NCI-H2171 treated with DMSO at 0.1 percent for 48 hours (cell line): ENCODE measurements around the gene CHRNB2.
A peak's percentile ranks its signal among the peaks of the same experiment; 100 is the strongest.

Experiments used
- DNase-seq: peaks from one replicate; lab custom pipeline; 2025; lab: John Stamatoyannopoulos, UW

CHRNB2 gene

DNA sequence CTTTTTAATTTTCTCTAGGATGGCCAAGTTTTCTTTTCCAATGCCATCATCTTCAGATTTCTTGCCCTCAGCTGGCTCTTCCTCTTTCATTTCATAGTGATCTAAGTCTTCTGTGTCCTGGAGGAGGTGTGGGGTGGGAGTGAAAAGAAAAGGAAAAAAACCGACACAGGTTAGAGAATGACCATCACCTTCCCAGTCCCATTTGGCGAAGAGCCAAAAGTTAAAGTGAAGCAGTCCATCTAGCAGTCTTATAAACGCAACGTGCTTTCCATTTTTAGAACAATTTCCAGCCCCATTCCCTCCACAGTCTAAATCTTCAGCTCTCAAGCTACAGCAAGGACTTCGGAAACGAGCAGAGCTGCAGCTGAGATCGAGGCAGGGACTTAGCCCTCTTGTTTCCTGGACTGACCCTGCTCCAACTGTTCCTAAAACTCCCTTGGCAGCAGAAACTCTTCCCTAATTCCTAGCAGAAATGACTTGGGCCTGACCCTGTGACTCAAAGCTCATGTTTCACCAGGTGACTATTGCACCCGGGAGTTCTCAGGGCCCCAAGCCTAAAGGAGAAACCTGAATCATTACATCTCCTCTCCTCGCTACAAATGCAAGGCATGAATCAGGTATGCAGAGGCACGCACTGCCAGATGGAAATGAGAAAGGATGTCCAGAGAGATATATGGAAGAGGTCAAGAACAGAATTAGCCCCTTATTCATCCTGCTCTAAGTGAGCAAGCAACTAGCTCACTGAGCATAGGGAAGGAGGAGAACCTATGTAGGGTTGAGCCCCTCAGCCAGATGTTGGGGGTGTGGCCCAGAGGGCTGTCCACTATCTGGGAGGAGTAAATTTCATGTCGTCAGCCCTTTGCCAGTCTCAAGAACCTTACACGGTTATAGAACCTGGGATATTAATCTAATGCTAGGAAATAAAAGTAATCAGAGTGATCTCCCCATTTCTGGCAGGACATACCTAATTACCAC, 14.2 kb upstream of the CHRNB2 start:
- no peak for DNase-seq

DNA sequence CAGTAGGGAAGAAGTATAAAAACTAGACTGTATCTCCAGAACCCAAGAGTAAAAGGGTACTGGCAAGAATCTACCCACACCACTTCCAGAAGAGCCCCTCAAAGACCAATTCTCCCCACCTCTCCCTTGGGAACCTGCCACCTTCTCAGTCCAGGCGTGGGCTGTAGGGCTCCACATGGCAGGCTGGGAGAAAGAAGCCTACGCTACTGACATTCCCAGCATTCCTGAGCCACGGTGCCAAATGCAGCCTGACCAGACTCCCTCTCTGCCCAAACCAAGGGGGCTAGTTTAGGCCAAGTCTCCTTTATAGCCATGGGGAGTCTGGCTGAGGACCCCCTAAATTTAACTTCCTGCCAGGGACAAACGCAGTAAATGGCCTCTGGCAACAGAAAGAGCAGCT, 11.2 kb upstream of the CHRNB2 start:
- DNase-seq = no peak

DNA sequence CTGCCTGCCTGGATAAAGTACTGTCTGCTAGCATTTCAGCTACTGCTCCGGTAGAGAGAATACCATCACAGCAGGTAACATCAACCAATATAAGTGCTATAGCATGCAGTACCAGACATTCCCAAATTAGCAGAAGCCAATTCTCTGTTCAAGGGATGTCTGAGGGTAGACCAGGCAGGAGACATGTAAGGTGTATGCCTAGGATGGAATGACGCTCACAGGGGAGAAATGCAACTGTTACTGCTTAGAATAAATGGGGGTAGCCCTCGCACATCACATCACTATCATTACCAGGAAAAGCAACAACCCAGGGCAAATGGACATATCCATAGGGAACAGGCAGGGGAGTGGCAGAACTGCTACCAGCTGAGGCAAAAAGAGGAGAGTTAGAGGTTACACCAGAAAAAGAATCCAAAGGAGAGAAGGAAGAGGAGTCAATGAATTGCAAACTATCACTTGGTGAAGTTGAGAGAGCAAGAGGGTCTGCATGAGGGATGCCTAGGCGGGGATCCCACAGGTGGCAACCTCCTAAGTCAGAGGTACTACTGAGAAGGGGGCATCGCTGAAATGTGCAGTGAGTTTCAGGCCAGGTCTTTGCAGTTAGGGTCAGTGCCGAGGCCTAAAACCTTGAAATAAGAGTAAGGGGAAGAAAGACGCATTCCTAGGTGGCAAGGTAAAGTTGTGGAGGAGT, 10.2 kb upstream of the CHRNB2 start:
- no peak for DNase-seq

DNA sequence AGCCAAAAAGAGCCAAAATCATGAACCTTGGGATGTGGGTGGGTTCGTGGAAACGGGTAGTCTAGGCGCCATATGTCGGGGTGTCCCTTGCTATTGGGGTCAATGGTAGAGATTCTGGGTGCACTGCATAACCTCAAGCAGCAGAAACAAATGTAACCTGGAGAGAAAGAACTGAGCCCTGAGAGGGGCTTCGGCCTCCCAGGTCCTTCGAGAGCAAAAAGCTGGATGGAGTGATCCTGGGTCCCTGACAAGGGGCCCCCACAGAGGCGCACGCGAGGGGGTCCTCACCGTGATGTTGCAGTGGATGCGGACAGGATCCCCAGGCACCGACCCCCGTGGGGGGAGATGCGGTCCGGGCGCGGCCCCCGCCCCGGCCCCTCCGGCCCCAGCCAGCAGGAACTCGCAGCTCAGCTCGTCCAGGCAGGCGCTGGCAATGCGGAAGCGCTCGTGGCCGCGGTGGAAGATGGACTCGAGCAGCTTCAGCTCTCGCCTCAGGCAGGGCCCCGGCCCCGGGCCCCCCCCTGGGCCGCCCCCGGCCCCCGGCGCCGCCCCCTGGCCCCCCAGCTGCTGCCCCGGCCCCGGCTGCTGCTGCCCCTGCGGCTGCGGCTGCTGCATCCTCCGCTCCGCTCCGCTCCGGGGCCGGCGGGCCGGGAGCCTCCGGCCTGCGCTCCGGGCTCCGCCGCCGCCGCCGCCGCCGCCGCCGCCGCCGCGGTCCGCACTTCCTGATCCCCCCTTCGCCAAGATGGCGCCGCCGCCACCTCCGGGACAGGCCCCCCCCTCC, 9.4 kb upstream of the CHRNB2 start, which contains the start of gene UBE2Q1:
Gene UBE2Q1 (minus strand): TSS at position 724 of the 781 bp plus-strand sequence. CDS start 109 bp downstream, at position 615.
- no peak for DNase-seq

DNA sequence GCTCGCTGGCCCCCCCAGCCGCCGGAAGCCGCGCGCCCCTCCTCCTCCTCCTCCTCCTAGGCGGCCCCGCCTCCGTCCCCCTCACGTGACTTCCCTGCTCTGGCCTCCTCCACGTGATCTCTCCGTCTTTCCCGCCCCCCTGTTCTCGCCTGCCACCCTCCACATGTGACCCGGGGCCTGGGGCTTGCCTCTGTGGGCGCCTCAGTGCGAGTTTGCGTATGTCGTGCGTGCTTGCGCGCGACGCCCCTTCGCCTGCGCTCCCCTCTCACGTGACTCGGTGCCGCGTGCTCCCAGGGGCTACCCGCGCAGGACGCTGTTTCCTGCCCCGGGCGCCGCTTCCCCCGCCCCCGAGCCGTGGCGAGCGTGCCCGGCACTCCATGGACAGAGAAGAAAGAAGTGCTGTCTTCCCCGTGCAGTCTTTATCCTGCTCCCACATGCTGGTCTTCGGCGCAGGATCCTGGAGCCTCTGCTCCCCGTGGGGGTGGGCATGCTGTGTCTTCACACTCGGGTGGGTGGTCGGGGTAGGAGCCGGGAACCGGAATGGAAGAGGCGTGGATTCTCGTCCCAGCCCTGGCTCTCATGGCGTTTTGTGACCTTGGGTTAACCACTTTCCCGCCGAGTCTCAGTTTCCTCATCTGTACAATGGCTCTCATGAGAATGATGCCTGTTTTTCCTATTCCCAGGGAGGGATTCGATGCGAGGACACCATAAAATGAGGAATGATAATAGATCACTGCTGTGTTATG, 8.7 kb upstream of the CHRNB2 start:
- peak; percentile 99 for DNase-seq

DNA sequence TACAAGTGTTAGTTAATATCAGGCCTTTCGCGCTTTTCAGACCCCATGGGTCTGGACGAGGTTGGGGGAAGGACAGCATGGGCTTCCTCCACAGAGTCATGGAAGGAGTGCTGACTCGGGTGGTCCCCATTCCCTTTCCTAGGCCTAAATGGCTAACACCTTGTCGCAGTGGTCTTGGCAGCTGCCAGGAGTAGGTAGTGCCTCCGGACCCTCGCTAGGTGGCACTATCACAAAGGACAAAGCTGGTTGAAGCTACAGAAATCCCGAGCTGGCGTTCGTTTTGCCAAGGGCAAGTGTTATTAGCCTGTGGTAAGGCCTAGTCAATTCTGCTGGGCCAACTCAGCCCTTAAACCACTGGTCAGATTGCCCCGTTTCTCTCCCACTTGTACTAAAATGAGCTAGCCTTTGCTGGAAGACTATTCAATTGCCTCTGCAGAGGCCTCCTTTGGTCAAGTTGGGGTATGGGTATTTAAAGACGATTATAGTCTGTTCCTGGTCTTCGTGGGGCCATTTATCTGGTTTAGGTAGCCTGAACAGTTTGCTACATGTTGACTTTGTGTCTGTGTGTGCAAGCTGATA, 8.0 kb upstream of the CHRNB2 start:
- peak; percentile 91 for DNase-seq

DNA sequence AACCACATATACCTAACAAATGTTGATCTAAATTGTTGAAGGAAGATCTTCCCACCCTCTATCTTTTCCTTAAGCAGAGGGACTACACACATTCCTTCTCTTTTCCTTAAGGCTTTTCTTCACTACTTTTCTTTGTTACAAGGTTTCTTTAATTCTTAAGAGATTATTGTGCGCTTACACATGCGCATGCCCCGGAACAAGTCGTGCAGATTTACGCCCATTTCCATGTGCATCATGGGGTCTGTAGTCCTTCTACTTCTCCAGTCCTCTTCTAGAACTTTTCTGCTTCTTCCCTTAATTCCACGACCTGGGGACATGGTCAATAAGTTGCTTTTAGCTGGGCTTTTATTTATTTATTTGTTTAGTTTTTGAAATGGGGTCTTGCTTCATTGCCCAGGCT, 1.7 kb upstream of the CHRNB2 start:
- no peak for DNase-seq

DNA sequence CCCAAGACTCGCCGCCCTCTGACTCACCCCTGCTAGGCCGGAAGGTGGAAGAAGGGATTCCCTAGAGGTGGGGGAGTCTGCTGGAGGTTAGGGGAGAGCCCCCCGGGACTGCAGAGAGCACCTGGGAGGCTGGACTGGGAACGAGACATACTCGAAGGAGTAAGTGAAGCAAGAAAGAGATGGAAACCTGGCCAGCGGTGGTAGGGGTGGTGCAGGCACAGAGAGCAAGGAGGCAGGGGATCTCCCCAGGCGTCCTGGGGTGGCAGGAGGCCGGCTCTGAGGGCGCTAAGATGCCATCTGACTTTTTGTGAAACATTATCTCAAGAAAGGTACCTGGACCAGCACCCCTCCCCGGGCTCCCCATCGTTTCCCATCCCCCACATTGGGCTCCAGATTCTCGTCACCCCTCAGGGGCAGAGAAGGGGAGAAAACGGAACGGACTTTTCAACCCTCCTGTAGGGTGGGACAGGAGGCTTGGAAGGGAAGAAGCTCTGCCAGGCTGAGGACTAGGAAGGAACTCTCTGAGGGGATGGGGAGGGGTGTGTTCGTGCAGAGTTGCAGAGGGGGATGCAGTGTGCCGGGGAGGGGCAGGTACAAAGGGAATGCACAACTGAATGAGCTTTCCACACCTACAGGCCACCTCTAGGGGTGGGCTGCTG, 708 bp downstream of the CHRNB2 start:
- DNase-seq = peak; percentile 22

DNA sequence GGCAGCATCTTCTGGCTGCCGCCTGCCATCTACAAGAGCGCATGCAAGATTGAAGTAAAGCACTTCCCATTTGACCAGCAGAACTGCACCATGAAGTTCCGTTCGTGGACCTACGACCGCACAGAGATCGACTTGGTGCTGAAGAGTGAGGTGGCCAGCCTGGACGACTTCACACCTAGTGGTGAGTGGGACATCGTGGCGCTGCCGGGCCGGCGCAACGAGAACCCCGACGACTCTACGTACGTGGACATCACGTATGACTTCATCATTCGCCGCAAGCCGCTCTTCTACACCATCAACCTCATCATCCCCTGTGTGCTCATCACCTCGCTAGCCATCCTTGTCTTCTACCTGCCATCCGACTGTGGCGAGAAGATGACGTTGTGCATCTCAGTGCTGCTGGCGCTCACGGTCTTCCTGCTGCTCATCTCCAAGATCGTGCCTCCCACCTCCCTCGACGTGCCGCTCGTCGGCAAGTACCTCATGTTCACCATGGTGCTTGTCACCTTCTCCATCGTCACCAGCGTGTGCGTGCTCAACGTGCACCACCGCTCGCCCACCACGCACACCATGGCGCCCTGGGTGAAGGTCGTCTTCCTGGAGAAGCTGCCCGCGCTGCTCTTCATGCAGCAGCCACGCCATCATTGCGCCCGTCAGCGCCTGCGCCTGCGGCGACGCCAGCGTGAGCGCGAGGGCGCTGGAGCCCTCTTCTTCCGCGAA, 3.8 kb downstream of the CHRNB2 start:
- DNase-seq = no peak

DNA sequence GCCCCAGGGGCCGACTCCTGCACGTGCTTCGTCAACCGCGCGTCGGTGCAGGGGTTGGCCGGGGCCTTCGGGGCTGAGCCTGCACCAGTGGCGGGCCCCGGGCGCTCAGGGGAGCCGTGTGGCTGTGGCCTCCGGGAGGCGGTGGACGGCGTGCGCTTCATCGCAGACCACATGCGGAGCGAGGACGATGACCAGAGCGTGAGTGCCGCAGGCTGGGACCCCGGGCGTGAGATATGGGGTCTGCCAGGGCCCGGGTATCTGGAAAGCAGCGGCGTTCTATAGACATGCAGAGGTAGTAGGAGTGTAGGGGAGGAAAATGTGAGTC, 4.3 kb downstream of the CHRNB2 start:
- no peak for DNase-seq

DNA sequence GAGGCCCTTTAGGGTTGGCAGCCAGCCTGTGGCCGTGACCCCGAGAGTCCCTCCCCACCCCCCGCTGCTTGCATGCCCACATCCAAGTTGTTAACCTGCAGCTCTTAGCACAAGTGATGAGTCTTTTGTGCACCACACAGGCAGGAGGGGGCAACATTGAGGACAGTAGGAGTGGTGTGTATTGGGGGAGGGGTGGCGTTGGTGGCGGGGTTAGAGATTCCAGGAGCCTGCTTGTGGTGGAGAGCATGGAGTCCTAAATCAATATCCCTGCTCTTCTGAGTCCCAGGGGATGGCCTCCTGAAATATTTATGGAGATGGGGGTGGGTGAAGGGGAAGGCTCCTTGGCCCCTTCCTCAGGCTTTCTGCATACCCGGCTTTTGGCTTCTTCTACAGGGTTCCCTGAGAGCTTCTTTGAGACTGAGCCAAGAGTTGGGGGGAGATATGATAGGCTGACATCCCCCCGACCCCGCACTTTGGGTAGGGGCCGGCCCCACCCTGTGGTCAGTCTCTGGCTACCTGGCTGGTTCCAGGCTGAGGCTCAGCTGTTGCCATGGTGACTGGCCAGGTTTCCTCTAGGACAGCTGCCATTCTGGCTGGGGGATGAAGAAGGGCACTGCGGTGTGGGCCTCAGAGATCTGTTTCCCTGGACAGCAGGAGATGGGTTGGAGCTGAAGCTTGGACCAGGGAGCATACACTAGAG, 5.0 kb downstream of the CHRNB2 start:
- DNase-seq = no peak

DNA sequence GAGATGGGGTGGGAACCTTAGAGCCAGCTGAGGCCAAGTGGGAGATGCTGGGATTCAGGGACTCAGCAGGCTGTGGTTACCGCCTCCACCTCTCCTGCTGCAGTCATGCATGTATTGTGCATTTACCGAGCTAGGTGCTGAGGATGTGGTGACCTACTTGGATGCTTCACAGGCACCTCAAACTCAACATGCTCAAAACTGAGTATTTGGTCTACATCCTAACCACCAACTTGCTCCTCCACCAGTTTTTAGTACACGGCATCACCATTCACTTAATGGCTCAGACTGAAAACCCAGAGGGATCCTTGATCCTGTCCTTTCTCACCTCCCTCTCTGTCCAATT, 5.6 kb downstream of the CHRNB2 start:
- no peak for DNase-seq

DNA sequence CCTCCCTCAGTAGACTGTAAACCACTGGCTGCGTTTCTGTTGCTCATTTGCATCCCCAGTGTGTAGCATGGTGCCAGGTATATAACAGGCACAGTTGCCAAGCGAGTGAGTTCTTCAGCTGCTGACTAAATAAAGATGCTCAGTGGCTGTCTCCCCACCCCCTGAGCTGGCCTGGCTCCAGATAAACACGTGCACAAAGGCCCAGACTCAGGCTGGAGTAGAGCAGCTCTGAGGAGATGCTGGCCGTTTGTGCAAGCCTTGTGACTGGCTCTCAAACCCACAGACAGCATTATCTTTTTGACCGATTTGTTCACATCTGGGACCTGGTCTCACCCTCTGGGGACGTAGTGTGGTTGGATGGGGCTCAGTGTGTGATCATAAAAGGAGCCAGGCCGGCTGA, 7.1 kb downstream of the CHRNB2 start:
- DNase-seq = peak; percentile 53

DNA sequence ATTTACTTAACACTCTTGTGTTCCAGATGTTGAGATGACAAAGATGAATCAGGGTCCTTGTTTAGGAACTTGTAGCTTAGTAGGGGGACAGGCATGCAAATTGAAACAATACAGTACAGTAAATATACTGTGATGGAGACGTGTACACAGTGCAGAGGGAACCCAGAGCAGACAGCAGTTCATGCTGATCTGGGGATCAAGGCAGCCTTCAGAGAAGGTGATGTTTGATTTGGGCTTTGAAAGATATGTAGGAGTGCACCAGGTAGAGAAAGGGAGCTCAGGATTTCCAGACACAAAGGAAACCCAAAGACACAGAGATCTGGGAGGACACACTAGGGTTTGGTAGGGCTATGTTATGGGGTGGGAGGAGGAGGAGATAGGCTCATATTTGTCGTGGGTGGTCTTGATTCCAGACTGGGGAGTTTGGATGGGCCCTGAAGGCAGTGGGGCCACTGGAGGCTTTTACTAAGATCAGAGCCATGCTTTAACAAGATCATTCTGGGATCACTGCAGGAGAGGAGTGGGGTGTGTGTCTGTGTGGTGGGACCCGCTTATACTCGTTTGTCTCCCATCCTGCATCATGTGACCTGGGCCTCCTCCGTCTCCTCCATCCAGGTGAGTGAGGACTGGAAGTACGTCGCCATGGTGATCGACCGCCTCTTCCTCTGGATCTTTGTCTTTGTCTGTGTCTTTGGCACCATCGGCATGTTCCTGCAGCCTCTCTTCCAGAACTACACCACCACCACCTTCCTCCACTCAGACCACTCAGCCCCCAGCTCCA, 7.8 kb downstream of the CHRNB2 start:
- no peak for DNase-seq

DNA sequence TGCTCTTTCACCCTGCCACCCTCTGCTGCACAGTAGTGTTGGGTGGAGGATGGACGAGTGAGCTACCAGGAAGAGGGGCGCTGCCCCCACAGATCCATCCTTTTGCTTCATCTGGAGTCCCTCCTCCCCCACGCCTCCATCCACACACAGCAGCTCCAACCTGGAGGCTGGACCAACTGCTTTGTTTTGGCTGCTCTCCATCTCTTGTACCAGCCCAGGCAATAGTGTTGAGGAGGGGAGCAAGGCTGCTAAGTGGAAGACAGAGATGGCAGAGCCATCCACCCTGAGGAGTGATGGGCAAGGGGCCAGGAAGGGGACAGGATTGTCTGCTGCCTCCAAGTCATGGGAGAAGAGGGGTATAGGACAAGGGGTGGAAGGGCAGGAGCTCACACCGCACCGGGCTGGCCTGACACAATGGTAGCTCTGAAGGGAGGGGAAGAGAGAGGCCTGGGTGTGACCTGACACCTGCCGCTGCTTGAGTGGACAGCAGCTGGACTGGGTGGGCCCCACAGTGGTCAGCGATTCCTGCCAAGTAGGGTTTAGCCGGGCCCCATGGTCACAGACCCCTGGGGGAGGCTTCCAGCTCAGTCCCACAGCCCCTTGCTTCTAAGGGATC, 8.5 kb downstream of the CHRNB2 start:
- DNase-seq = no peak

DNA sequence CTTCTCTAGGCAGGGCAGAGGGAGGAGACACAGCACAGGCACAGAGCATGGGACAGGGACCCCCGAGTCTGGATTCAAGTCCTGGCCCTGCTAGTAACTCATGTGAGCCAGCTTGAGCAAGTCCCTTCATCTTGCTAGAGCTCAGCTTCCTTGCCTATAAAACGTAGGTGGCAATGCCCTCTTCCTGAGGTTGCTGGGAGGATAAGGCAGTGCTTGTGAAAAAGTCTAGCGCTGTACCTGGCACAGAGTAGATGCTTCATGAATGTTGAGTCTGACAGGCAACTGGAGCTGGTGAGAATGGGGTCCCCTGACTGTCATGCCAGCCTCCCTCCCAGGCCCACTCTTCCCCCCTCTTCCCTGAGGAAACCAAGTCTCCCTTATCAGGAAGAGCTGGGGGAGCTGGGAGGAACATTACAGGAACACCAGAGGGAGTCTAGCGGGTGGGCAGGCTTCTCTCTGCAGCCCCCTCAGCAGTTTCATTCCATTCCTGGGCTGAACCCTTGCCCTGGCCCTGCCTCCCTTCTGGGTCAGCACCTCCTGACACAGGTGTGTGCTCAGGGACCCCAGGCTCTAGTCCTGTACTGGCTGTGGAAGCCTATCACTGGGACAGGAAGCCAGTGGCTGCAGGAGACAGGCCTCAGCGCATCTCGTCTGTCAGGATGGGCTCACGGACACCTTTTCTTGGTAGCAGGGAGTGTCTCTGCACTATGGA, 9.9 kb downstream of the CHRNB2 start:
- no peak for DNase-seq

DNA sequence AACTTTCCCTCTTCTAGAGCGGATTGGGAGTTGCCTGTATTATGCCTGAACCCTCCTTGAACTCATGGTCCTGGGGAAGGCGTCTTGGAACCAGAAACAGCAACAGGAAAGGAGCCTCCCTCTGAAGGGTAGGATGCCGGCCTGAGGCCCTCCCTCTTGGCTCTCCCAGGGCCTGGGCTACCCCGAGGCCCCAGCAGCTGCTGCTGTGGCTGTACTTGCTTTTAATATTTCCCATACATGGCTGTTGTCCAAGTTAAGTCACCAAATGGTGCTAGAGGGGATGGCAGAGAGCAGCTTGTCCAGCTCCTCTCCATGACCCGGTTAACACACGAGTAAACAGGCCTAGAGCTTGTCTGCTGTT, 10.5 kb downstream of the CHRNB2 start:
- no peak for DNase-seq

DNA sequence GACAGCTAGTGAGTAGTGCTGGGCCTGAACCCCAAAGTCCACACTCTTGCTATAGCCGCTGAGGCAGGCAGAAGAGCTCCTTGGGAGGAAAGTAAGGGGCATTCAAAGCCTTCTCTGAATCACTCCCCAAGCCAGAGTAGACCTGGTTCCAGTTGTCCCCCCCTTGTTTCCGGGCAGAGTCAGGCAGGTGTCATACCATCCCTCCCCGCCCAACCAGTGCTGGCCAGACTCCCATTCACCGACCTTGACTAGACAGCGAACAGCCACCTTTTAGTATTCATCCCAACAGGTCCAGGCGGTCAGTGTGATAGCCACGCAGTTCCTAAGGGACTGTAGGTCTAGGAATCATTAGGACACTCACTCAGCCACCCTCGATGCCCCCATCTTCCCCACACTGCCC, 11.8 kb downstream of the CHRNB2 start:
- no peak for DNase-seq
